Skin epidermis (tissue), 12 donors: Measurements from ENCODE around the gene SOX15.
A peak's percentile ranks its signal among the peaks of the same experiment; 100 is the strongest.

Experiments used
- H3K27ac ChIP-seq, 21 experiments: fragments of 200-600 bp; sonication (generic) in 11 of 21; one replicate each; pipeline ENCODE4 v1.5.0; 2020; ENCODE audit warnings: mild to moderate bottlenecking in 3 of 21, inconsistent platforms in 2 of 21, moderate library complexity in 2 of 21
- H3K4me3 ChIP-seq, 7 experiments: fragments of 200-600 bp; sonication (generic) in 2 of 7; one replicate each; pipeline ENCODE4 v1.5.0; 2020; ENCODE audit warnings: inconsistent platforms in 2 of 7, mild to moderate bottlenecking in 2 of 7, moderate library complexity in 1 of 7

Gene SOX15

GRCh38 chr17:7579834-7580603, 9.9 kb downstream of the SOX15 start:
- Histone ChIP-seq H3K27ac (peak overlapping the region; percentile 43 to 99 (median 92)), H3K4me3 (peak overlapping the region; percentile 4 to 57 (median 16))

- Histone ChIP-seq H3K27ac (peak within 1 kb of the TSS; percentile 43 to 99 (median 92)), H3K4me3 (peak within 1 kb of the TSS; percentile 4 to 57 (median 16))
Measured at GRCh38 chr17:7579001-7579833, 10.7 kb downstream of the SOX15 start, which contains the start of gene CD68. Gene CD68, plus strand, starts transcription at chr17:7579638. Its CDS starts 40 bp downstream, at chr17:7579678.

- H3K27ac ChIP-seq, result peak overlapping the region in 3 of 21 experiments; percentile 1 to 27 (median 1)
- H3K4me3 ChIP-seq, result no peak overlapping the region
Measured at GRCh38 chr17:7577327-7578199, 12.3 kb downstream of the SOX15 start.

GRCh38 chr17:7576432-7576937, 13.4 kb downstream of the SOX15 start:
- H3K4me3 ChIP-seq, result peak overlapping the region in 1 of 7 experiments; percentile 1
- H3K27ac ChIP-seq, result peak overlapping the region in 1 of 21 experiments; percentile 1

- Histone ChIP-seq H3K27ac (no peak overlapping the region), H3K4me3 (peak overlapping the region in 2 of 7 experiments; percentile 1 to 97)
Measured at GRCh38 chr17:7575959-7576358, 13.9 kb downstream of the SOX15 start.

DNA sequence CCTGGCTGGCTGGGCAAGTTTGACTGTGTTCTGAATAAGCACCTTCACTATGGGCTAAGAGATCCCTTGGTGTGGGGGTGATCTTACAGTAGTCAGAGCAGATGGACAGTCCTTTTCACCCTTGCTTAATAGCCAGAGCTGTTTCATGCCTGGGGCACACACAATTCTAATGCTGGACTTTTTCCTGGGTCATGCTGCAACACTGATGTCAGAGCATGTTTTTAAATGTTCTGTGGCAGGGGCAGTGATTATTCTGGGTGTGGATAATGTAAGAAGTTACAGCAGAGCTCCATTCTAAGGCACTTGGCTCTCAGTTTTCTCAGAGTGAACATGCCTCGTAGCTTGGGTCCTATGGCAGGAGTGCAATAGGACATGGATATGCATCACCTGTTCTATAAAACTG, 14.4 kb downstream of the SOX15 start:
- peak overlapping the region in 4 of 21 experiments; percentile 40 to 100 (median 99) for H3K27ac ChIP-seq
- H3K4me3 ChIP-seq, result peak overlapping the region in 2 of 7 experiments; percentile 97 to 98

DNA sequence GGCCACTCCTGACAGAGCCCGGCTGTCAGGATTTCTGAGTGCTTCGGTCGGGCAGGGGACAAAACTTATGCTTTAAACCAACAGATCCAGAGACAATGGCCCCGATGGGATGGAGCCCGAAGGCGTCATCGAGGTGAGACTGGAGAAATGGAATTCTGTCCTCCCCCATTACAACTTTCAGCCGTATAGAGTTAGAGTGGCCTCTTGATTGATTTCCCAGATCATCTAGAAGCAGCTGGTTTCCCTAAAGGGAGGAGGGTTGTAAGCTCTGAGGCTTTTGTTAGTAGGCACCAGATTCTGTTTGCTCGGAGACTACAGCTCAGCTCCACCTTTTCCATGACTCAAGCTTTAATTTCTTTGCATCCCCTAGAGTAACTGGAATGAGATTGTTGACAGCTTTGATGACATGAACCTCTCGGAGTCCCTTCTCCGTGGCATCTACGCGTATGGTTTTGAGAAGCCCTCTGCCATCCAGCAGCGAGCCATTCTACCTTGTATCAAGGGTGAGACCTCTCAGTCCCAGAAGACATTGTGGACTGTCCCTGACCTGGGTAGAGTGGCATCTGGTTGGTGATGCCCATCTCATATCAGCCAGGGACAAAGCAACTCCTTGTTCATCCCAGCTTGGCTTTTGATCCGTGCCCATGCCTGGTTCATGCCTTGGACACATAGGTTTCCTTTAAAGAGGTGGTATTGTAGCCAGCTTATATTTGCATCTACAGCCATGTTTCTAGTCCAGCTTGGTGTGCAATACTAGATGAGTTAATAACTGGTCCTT, 15.5 kb downstream of the SOX15 start:
- peak overlapping the region; percentile 70 to 98 (median 81) for H3K4me3 ChIP-seq

GRCh38 chr17:7573324-7574080, 16.4 kb downstream of the SOX15 start:
- Histone ChIP-seq H3K27ac (peak overlapping the region; percentile 91 to 100 (median 98)), H3K4me3 (peak overlapping the region; percentile 70 to 98 (median 81))

More for the DNA sequence above, 15.5 kb downstream of the SOX15 start:
- H3K27ac ChIP-seq, result peak overlapping the region in 19 of 21 experiments; percentile 93 to 100 (median 98)

- peak overlapping the region; percentile 70 to 98 (median 81) for H3K4me3 ChIP-seq
- peak overlapping the region; percentile 91 to 100 (median 98) for H3K27ac ChIP-seq
Measured at GRCh38 chr17:7572588-7573323, 17.1 kb downstream of the SOX15 start.

- Histone ChIP-seq H3K27ac (peak overlapping the region in 20 of 21 experiments; percentile 56 to 100 (median 88)), H3K4me3 (peak overlapping the region; percentile 18 to 98 (median 80))
Measured at GRCh38 chr17:7572338-7572587, 17.6 kb downstream of the SOX15 start.

- H3K27ac ChIP-seq, result no peak overlapping the region
- H3K4me3 ChIP-seq, result no peak overlapping the region
Measured at GRCh38 chr17:7570351-7570750, 19.5 kb downstream of the SOX15 start.

DNA sequence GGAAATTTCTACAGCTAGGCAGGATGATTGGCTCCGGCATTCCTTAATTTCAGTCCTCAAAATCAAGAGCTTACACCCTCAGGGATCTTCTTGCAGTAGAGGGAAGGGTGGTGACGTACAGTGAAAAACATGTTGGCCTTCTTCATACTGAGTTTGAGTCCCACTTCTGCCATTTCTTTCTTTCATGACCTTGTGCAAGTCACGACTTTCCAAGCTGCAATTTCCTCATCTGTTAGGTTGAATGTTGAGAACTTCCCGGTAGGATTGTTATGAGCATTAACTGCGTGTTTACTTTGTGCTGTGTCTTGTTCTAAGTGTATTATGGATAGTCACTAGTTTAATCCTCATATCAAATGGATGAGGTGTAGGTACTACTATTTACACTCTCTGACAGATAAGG, 20.3 kb downstream of the SOX15 start:
- Histone ChIP-seq H3K4me3 (no peak overlapping the region), H3K27ac (no peak overlapping the region)

DNA sequence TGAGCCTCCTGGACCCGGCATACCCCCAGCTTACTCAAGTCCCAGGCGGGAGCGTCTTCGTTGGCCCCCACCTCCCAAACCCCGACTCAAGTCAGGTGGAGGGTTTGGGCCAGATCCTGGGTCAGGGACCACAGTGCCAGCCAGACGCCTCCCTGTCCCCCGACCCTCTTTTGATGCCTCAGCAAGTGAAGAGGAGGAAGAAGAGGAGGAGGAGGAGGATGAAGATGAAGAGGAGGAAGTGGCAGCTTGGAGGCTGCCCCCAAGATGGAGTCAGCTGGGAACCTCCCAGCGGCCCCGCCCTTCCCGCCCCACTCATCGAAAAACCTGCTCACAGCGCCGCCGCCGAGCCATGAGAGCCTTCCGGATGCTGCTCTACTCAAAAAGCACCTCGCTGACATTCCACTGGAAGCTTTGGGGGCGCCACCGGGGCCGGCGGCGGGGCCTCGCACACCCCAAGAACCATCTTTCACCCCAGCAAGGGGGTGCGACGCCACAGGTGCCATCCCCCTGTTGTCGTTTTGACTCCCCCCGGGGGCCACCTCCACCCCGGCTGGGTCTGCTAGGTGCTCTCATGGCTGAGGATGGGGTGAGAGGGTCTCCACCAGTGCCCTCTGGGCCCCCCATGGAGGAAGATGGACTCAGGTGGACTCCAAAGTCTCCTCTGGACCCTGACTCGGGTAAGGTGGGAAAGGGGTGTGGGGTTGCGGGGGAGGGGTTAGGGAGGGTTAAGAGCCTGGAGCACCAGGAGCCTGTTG, 26.6 kb downstream of the SOX15 start:
- Histone ChIP-seq H3K4me3 (no peak overlapping the region), H3K27ac (peak overlapping the region in 4 of 21 experiments; percentile 2 to 98 (median 94))

DNA sequence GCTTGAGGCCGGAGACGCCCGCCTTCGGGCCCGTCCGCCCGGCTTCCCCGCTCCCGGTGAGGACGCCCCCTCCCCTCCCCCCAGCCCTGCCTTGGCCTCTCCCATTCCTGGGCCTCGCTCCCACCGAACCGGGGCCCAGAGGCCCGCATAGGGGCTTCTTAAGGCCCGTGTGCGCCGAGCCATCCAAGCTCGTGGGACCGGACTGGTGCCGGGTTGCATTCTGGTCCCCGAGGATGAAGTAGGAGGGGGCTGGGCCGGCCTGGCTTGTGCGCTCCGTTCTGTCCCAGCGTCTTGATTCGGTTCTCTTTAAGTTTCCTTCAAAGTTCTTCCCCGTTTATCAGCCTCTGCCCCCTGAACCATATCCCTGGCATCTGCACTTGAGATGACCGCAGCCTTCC, 27.7 kb downstream of the SOX15 start:
- Histone ChIP-seq H3K4me3 (peak overlapping the region; percentile 59 to 98 (median 91)), H3K27ac (peak overlapping the region; percentile 70 to 98 (median 91))

GRCh38 chr17:7561589-7562207, 28.2 kb downstream of the SOX15 start, which contains the start of gene SENP3:
Gene SENP3, plus strand, starts transcription at chr17:7561919. Its CDS starts 1,158 bp downstream, at chr17:7563077.
- peak within 1 kb of the TSS; percentile 59 to 98 (median 91) for H3K4me3 ChIP-seq
- peak within 1 kb of the TSS; percentile 70 to 98 (median 91) for H3K27ac ChIP-seq

- peak overlapping the region in 20 of 21 experiments; percentile 82 to 98 (median 92) for H3K27ac ChIP-seq
- H3K4me3 ChIP-seq, result peak overlapping the region; percentile 59 to 98 (median 91)
Measured at GRCh38 chr17:7561028-7561575, 28.8 kb downstream of the SOX15 start.
